ENCODE results near the gene FUBP3. TPM values are rescaled to one million over a fixed set of nuclear protein-coding genes. Genes with fewer than 3 reads are reported as not detected.

FUBP3 gene
- total and polyA plus RNA-seq, 2 experiments from 2014 or later: 82.0 to 115 TPM

- Histone ChIP-seq H3K4me1 (ENCODE audit: low read depth) (peaks cover 4% of the 10 kb centered on the region), H3K27ac (no peak overlapping the region), H3K4me3 (no peak overlapping the region), H3K27me3 (peaks cover 90% of the 10 kb centered on the region), H3K36me3 (no peaks in the 10 kb centered on the region), H3K9me3 (ENCODE audit: low read depth) (no peaks in the 10 kb centered on the region)
- TF ChIP-seq CTCF (IDR thresholded peaks at IDR 0.05; ENCODE audit: low read depth, low read length): no peak
- DNase-seq (ENCODE audit: low read depth in 1 of 2, low spot score in 1 of 2): no peak
Observed at GRCh38 chr9:130668196-130668595, 88.8 kb downstream of the FUBP3 start.

GRCh38 chr9:130668659-130669058, 89.3 kb downstream of the FUBP3 start:
- peaks cover 86% of the 10 kb centered on the region for H3K27me3 ChIP-seq
- H3K4me1 ChIP-seq (ENCODE audit: low read depth): peaks cover 4% of the 10 kb centered on the region
- H3K27ac ChIP-seq: no peak overlapping the region
- H3K9me3 ChIP-seq (ENCODE audit: low read depth): no peaks in the 10 kb centered on the region
- DNase-seq (ENCODE audit: low read depth in 1 of 2, low spot score in 1 of 2): no peak
- H3K4me3 ChIP-seq: no peak overlapping the region
- H3K36me3 ChIP-seq: no peaks in the 10 kb centered on the region
- TF ChIP-seq CTCF (IDR thresholded peaks at IDR 0.05; ENCODE audit: low read depth, low read length): no peak

GRCh38 chr9:130669965-130670364, 90.6 kb downstream of the FUBP3 start:
- Histone ChIP-seq H3K9me3 (ENCODE audit: low read depth) (no peaks in the 10 kb centered on the region), H3K27ac (no peak overlapping the region), H3K36me3 (no peaks in the 10 kb centered on the region), H3K4me1 (ENCODE audit: low read depth) (peaks cover 4% of the 10 kb centered on the region), H3K27me3 (peaks cover 74% of the 10 kb centered on the region), H3K4me3 (no peak overlapping the region)
- DNase-seq (ENCODE audit: low read depth in 1 of 2, low spot score in 1 of 2): no peak
- TF ChIP-seq CTCF (IDR thresholded peaks at IDR 0.05; ENCODE audit: low read depth, low read length): no peak

GRCh38 chr9:130670644-130671043, 91.3 kb downstream of the FUBP3 start:
- peaks cover 72% of the 10 kb centered on the region for H3K27me3 ChIP-seq
- no peak overlapping the region for H3K27ac ChIP-seq
- H3K9me3 ChIP-seq (ENCODE audit: low read depth): no peaks in the 10 kb centered on the region
- H3K4me3 ChIP-seq: no peak overlapping the region
- H3K4me1 ChIP-seq (ENCODE audit: low read depth): peaks cover 1% of the 10 kb centered on the region
- no peak for DNase-seq (ENCODE audit: low read depth in 1 of 2, low spot score in 1 of 2)
- H3K36me3 ChIP-seq: no peaks in the 10 kb centered on the region
- no peak for TF ChIP-seq CTCF (IDR thresholded peaks at IDR 0.05; ENCODE audit: low read depth, low read length)

- Histone ChIP-seq H3K36me3 (no peaks in the 10 kb centered on the region), H3K4me1 (ENCODE audit: low read depth) (no peaks in the 10 kb centered on the region), H3K27me3 (peaks cover 60% of the 10 kb centered on the region), H3K27ac (no peak overlapping the region), H3K9me3 (ENCODE audit: low read depth) (no peaks in the 10 kb centered on the region), H3K4me3 (no peak overlapping the region)
- DNase-seq (ENCODE audit: low read depth in 1 of 2, low spot score in 1 of 2): no peak
- TF ChIP-seq CTCF (IDR thresholded peaks at IDR 0.05; ENCODE audit: low read depth, low read length): no peak
Observed at GRCh38 chr9:130672466-130672865, 93.1 kb downstream of the FUBP3 start.
